ENCODE results near the gene CDC42BPA.

DNA sequence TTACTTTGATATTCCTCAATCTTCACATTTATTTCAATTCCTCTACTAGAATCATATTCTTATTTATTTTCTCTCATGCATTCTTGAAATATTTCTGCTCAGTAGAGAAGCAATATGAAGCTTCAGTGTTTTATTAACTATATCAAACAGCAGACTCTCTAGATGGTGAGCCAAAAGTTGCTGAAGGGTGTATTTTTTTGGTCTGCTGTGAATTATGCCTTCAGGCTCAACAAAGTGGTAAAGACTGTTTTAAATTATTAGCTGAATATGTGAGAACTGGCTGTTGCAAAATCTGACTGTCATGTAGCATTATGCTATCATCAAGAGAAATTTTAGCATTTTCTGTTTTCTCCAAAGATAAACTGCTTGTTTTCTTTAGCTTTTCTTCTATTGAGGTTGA lies 24.9 kb upstream of the CDC42BPA start:
- TF ChIP-seq, protein P1, sequence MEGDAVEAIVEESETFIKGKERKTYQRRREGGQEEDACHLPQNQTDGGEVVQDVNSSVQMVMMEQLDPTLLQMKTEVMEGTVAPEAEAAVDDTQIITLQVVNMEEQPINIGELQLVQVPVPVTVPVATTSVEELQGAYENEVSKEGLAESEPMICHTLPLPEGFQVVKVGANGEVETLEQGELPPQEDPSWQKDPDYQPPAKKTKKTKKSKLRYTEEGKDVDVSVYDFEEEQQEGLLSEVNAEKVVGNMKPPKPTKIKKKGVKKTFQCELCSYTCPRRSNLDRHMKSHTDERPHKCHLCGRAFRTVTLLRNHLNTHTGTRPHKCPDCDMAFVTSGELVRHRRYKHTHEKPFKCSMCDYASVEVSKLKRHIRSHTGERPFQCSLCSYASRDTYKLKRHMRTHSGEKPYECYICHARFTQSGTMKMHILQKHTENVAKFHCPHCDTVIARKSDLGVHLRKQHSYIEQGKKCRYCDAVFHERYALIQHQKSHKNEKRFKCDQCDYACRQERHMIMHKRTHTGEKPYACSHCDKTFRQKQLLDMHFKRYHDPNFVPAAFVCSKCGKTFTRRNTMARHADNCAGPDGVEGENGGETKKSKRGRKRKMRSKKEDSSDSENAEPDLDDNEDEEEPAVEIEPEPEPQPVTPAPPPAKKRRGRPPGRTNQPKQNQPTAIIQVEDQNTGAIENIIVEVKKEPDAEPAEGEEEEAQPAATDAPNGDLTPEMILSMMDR (IDR thresholded peaks at IDR 0.05; ENCODE audit: extremely low read depth in 1 of 2, insufficient read depth in 1 of 2, low read depth in 1 of 2, low read length in 2 of 2) = no peak
- TF ChIP-seq POLR2A (IDR thresholded peaks at IDR 0.05; ENCODE audit: low read depth, low read length) = no peak
- TF ChIP-seq JUN (IDR thresholded peaks at IDR 0.05; ENCODE audit: borderline replicate concordance, insufficient read depth, insufficient read length, low read depth) = no peak
- TF ChIP-seq, protein P2, sequence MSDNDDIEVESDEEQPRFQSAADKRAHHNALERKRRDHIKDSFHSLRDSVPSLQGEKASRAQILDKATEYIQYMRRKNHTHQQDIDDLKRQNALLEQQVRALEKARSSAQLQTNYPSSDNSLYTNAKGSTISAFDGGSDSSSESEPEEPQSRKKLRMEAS (IDR thresholded peaks at IDR 0.05; ENCODE audit: insufficient read depth, insufficient read length) = no peak

Data from endothelial cell of umbilical vein (primary cell).